SIG-M5 treated with dmso at 0.1 percent for 504 hours (cell line): ENCODE results near the gene CBX4.

Source experiments
- DNase-seq: peaks from one replicate; lab custom pipeline; 2025; ENCODE audit not compliant: unreplicated experiment; lab: John Stamatoyannopoulos, UW

The CBX4 gene

DNA sequence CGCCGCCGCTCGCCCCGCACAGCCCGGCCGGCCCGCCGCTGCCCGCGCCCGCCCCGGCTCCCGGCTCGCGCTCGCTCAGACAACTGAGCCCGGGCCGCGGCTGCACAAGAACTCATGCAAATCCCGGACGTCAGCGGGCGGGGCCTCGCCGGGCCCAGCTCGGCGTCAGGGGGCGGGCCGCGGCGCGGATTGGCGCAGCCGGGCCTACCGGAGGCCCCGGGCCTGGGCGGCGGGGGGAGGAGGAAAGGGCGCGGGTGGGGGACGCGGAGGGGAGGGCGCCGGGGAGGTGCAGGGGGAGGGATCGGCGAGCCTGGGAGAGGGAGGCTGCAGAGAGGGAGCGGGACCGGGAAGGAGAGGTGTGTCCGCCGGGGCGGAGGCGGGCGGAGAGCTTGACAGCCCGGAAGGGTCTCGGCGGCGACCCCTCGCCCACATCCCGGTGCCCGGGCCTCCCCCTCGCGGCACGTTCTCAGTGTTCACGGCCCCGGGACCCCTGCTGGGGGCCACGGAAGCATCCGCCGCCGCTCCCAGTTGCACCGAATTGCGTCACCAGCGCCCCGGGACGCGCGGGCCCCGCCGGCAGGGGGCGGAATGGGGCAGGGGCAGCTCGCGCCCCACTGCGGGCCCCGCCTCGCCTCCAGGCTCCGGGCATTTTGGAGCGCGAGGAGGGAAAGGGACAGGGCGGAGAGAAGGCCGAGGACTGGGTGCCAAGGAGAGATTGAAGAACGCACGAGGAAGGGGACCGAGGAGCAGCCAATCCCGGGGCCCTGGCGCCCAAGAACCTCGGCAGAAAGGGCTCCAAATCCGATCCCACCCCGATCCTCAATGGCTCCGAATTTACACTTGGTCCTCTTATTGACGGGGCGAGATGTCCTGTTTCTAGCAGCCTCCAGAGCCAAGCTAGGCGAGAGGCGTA lies at the start of gene CBX4:
Gene CBX4, minus strand, starts transcription at position 85 of the 913 bp plus-strand sequence. CDS start 189 bp downstream, outside the sequence.
- peak; percentile 91 for DNase-seq

- DNase-seq, result no peak
Observed at GRCh38 chr17:79888009-79888540, 48.8 kb upstream of the CBX4 start.

DNA sequence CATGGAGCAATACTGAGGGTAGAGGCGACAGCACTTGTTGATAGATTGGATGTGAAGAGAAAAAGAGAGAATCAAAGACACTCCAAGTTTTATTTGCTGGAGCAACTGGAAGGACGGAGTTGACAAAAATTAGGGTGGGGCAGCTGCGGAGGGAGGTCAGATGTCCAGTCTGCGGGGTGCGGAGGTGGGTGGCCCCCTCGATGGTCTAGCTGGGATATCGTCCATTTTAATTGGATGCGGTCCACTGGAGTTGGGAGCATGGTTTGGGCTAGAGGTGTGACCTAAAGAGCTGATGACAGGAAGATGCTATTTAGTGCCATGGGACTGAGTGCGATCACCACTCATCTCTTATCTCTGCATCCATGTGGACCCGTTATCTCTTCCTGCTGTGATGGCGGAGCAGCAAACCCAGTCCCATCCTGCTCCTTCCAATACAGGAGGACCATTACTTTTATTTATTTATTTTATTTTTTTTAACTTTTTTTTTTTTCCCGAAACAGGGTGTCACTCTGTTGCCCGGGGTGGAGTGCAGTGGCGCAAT lies 48.3 kb upstream of the CBX4 start:
- no peak for DNase-seq

DNA sequence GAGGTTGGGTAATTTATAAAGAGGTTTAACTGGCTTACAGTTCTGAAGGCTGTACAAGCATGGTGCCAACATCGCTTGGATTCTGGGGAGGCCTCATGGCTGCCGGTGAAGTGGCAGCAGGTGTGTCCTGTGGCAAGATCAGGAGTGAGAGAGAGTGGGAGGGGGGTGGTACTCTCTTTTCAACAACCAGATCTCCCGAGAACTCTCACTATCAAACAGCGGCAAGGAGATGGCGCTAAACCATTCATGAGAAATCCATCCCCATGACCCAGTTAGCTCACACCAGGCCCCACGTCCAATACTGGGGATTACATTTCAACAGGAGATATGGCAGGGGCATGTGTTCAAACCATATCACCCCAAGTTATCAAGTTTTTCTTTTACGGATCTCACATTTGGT lies 44.0 kb upstream of the CBX4 start:
- no peak for DNase-seq

DNA sequence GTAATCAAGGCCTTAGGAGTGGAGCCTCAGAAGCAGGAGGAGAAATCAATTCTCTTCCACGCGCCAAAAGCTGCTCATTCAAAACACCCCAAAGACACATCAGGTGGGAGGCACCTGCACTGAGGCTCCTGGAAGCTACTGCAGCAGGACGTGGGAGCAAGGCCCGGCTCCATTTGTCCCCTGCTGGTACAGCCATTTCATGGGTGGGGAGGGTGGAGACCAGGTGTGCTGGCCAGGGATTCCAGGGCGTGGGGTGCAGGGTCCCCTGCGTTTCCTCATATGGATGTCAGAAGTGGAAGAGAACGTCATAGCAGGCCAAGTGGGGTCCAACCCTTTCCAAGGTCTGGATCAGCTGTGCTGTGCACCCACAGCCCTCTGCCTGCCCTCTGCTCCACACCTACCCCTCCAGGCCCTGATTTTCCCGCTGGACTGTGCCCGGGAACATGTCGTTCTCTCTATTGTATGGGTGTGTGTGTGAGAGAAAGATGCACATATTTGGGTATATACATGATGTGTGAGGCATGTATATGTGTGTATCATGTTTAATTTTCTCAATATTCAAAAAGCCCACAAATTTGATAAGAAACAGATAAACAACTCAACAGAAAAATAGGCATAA lies 39.2 kb upstream of the CBX4 start:
- DNase-seq, result no peak

DNA sequence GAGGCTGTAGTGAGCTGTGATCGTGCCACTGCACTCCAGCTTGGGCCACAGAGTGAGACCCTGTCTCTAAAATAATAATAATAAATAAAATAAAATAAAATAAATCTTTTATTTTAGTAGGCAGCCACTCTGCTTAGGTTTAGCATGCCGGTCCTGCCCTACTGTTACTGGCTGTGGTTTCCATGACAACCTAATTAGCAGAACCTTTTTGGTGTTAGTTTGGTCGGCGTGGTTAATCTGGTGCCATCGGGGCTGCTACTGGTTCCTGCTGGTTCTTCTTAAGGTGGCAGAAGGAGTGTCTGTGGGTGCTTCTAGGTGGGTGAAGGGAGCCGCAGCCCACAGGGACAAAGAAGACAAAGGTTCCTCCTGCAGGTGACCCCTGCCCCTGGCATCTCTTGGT lies 37.8 kb upstream of the CBX4 start:
- no peak for DNase-seq

GRCh38 chr17:79875511-79875910 lies 36.3 kb upstream of the CBX4 start:
- no peak for DNase-seq

GRCh38 chr17:79874329-79874981 lies 35.2 kb upstream of the CBX4 start:
- DNase-seq, result peak; percentile 40

DNA sequence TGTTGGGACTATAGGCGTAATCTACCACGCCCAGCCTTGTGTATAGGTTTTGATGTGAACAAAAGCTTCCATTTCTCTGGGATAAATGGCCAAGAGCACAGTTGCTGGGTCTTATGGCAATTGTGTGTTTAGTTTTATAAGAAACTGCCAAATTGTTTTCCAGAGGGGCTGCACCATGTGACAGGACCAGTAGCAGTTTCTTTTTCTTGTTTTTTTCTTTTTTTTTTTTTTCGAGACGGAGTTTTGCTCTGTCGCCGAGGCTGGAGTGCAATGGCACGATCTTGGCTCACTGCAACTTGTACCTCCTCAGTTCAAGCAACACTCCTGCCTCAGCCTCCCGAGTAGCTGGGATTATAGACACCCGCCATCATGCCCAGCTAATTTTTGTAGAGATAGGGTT lies 34.3 kb upstream of the CBX4 start:
- no peak for DNase-seq

DNA sequence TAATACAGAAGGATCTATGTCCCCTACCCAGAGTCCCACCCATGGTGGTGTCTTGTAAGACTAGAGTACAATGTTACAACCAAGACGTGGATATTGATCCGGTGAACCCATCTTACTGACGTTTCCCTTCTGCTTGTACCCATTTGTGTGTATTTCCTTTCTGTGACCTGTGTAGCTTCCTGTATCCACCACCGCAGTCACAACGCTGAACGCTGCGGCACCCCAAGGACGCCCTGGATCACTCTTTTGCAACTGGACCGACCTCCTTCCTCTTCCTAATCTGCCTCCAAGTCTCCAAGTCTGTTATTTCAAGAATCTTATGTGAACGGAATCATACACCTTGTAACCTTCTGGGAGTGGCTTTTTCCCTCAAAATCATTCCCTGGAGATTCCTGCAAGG lies 33.5 kb upstream of the CBX4 start:
- no peak for DNase-seq

- DNase-seq, result no peak
Observed at GRCh38 chr17:79871131-79871530, 31.9 kb upstream of the CBX4 start.

DNA sequence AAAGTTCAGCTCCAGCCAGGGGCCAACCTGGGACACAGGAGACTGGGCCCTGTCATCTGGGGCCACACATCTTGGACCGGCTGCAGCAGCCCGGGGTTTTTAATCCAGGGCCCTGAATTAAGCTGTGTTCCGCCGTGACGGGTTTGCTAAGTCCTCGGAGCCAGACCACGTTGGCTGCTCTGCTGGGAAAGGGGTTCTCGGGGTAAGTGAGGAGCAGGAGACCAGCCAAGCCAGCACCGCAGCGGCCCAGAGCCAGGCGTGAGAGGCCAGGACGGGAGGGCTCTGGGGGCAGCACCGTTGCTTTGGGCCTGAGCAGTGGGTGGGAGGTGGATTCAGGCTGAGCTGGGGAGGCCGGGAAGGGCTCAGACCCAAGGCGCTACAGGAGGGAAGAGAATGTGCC lies 31.3 kb upstream of the CBX4 start:
- DNase-seq, result no peak

- DNase-seq, result no peak
Observed at GRCh38 chr17:79866791-79867518, 27.7 kb upstream of the CBX4 start.

DNA sequence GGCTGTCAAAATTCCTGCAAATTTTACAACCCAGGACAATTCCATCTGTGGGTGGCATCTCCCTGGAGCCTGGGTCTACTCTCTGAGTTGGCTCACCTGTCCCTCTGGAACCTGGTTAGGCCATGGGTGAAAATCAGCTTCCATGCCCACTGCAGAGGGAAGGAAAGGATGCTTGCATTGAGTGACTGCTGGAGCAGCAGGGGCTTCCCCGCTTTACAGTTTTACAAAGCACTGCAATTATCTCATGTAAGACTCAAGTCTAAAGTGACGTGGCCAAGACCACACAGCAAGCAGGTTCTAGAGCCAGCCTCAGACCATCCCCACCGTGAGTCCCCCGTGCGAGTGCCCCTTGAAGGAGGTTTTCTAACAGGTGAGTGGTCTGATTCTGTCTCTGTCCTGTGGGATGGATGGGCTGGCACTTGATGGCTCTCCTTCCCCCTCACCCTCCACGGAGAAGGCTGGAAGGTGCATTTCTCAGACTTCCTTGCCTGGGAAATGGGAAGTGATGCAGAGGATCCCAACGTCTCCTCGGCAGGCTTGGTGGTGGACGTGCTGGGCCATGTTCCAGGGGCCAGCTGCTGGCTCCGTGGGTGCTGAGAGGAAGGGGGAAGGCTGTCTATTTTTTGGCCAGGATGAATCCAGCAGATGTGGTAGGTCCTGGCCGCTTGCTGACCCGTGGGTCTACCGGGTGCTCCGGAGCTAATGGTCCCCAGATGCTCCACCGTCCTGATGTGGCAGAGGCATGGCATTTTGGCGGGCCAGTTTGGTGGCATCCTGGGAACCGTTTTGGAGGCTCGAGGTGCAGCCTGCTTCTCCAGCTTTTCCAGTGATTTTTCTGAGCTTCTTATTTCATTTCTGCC lies 26.3 kb upstream of the CBX4 start:
- no peak for DNase-seq

DNA sequence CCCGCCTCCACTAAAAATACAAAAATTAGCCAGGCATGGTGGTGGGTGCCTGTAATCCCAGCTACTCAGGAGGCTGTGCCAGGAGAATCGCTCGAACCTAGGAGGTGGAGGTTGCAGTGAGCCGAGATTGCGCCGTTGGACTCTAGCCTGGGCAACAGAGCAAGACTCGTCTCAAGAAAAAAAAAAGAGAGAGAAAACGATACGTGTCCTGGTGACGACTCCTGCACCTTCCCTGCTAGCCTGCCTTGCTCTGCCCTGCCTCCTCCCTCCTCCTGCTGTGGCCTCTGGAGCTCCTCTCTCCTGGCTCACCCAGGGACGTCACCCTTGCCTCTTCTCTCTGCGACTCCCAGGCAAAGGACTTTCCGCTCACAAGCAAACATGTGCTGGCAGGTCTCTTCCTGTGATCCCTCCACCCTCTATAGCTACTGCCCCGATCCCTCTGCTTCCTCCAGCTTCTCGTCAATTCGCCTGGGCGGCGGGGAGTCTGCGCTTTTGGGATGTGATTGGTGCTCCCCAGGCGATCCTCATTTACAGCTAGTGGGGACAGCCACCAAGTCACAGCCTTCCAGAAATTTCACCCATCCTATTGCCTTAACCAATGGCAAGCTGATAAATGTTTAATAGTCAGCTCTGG lies 25.5 kb upstream of the CBX4 start:
- DNase-seq, result no peak

DNA sequence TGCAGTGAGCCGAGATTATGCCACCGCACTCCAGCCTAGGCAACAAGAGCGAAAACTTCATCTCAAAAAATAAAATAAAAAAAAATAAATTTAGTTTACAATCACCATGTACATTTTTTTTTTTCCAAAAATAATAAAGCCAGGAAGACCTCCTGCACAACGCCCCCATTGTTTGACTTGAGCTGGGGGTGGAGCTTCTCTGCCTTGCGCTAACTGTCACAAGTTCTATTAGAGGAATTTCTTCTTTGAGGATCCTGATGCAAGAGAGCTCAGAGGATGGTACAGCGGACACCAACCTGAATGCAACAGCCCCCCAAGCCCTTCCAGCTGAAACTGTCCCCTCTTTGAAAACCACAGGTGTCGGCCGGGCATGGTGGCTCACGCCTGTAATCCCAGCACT lies 24.9 kb upstream of the CBX4 start:
- DNase-seq, result no peak

GRCh38 chr17:79862771-79863440 lies 23.7 kb upstream of the CBX4 start:
- no peak for DNase-seq

DNA sequence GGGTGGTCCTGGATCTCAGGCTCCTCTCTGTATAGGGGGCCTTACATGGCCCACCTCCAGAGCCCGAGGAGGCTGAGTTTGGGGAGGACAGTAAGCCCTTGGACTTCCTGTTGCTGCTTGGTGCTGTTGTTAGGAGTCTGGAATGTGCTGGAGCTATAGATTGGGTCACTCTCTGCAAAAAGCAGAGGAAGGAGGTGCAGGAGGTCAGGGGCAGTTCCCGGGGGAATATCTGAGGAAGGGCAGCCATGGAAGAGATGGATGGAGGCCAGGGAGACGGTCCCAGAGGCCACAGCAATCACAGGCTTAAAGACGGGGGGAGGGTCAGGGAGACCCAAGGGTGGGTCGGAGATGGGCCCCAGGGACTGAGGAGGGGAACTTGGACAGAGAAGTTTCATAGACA lies 23.0 kb upstream of the CBX4 start:
- DNase-seq, result no peak
